HEK293 (cell line): ENCODE results near the gene ACTN4.
A peak's percentile ranks its signal among the peaks of the same experiment; 100 is the strongest.

Source experiments
- EGR2 ChIP-seq: fragments of 450-650 bp; formaldehyde crosslinking; IDR thresholded peaks from 2 replicates; pipeline ENCODE4 v1.5.1; 2016; ENCODE audit warnings: low read depth, missing biosample characterization, missing genetic modification characterization
- ELK4 ChIP-seq: IDR thresholded peaks from 2 replicates; pipeline ENCODE4 v1.6.1; 2011; ENCODE audit warnings: mild to moderate bottlenecking, low read depth, low read length, borderline replicate concordance
- HOXD13 ChIP-seq: sonication (generic); formaldehyde crosslinking; IDR thresholded peaks from 2 replicates; pipeline ENCODE4 v1.8.0; 2022; ENCODE audit warnings: missing genetic modification reagents, borderline replicate concordance
- IKZF3 ChIP-seq: fragments of 450-650 bp; IDR thresholded peaks from 2 replicates; pipeline ENCODE4 v1.5.0; 2018; ENCODE audit warnings: missing biosample characterization, mild to moderate bottlenecking, missing genetic modification characterization, moderate library complexity
- KLF7 ChIP-seq: fragments of 450-650 bp; formaldehyde crosslinking; IDR thresholded peaks from 2 replicates; pipeline ENCODE4 v1.5.1; 2016; ENCODE audit warnings: missing biosample characterization, missing genetic modification characterization, borderline replicate concordance
- KLF9 ChIP-seq: fragments of 450-650 bp; formaldehyde crosslinking; IDR thresholded peaks from 2 replicates; pipeline ENCODE4 v1.5.1; 2016; ENCODE audit warnings: missing biosample characterization, missing genetic modification characterization, low read depth
- PRDM2 ChIP-seq: fragments of 450-650 bp; formaldehyde crosslinking; IDR thresholded peaks from 2 replicates; pipeline ENCODE4 v1.5.1; 2016; ENCODE audit warnings: missing biosample characterization, missing genetic modification characterization, borderline replicate concordance
- RBAK ChIP-seq: fragments of 450-650 bp; formaldehyde crosslinking; IDR thresholded peaks from 2 replicates; pipeline ENCODE4 v1.5.1; 2016; ENCODE audit warnings: missing biosample characterization, missing genetic modification characterization
- ZBTB11 ChIP-seq: fragments of 450-650 bp; formaldehyde crosslinking; conservative IDR thresholded peaks from 2 replicates; pipeline ENCODE4 v1.5.1; 2016; ENCODE audit warnings: low read depth, missing biosample characterization, missing genetic modification characterization
- ZFP37 ChIP-seq: fragments of 450-650 bp; formaldehyde crosslinking; IDR thresholded peaks from 2 replicates; pipeline ENCODE4 v1.5.1; 2016; ENCODE audit warnings: missing biosample characterization, missing genetic modification characterization
- ZNF121 ChIP-seq: fragments of 450-650 bp; formaldehyde crosslinking; IDR thresholded peaks from 2 replicates; pipeline ENCODE4 v1.5.1; 2016; ENCODE audit warnings: missing biosample characterization, missing genetic modification characterization
- ZNF221 ChIP-seq: fragments of 450-650 bp; formaldehyde crosslinking; IDR thresholded peaks from 2 replicates; pipeline ENCODE4 v1.5.1; 2017; ENCODE audit warnings: missing biosample characterization, missing genetic modification characterization, borderline replicate concordance
- ZNF239 ChIP-seq: fragments of 450-650 bp; formaldehyde crosslinking; IDR thresholded peaks from 2 replicates; pipeline ENCODE4 v1.5.1; 2016; ENCODE audit warnings: missing biosample characterization, missing genetic modification characterization
- ZNF362 ChIP-seq: fragments of 450-650 bp; formaldehyde crosslinking; IDR thresholded peaks from 2 replicates; pipeline ENCODE4 v1.5.1; 2016; ENCODE audit warnings: missing biosample characterization, missing genetic modification characterization
- ZNF530 ChIP-seq: fragments of 450-650 bp; formaldehyde crosslinking; IDR thresholded peaks from 2 replicates; pipeline ENCODE4 v1.5.1; 2016; ENCODE audit warnings: low read depth, missing biosample characterization, missing genetic modification characterization
- ZNF549 ChIP-seq: fragments of 450-650 bp; IDR thresholded peaks from 2 replicates; pipeline ENCODE4 v1.5.1; 2018; ENCODE audit warnings: missing biosample characterization, missing genetic modification characterization, mild to moderate bottlenecking, inconsistent platforms, moderate library complexity
- ZNF561 ChIP-seq: fragments of 450-650 bp; IDR thresholded peaks from 2 replicates; pipeline ENCODE4 v1.5.1; 2018; ENCODE audit warnings: missing biosample characterization, missing genetic modification characterization, borderline replicate concordance
- ZNF600 ChIP-seq: fragments of 450-650 bp; formaldehyde crosslinking; IDR thresholded peaks from 2 replicates; pipeline ENCODE4 v1.5.1; 2016; ENCODE audit warnings: missing biosample characterization, missing genetic modification characterization
- ZNF626 ChIP-seq: fragments of 450-650 bp; sonication (Bioruptor Pico); formaldehyde crosslinking; IDR thresholded peaks from 2 replicates; pipeline ENCODE4 v1.5.1; 2018; ENCODE audit warnings: missing biosample characterization, missing genetic modification characterization, inconsistent platforms
- ZNF76 ChIP-seq: fragments of 450-650 bp; formaldehyde crosslinking; IDR thresholded peaks from 2 replicates; pipeline ENCODE4; 2016; ENCODE audit warnings: low read depth, missing biosample characterization, missing genetic modification characterization, borderline replicate concordance
- ZNF777 ChIP-seq: fragments of 450-650 bp; formaldehyde crosslinking; IDR thresholded peaks from 2 replicates; pipeline ENCODE4 v1.5.1; 2017; ENCODE audit warnings: missing biosample characterization, missing genetic modification characterization, borderline replicate concordance
- TF ChIP-seq, protein P1 (sequence below): fragments of 450-650 bp; formaldehyde crosslinking; IDR thresholded peaks from 2 replicates; pipeline ENCODE4 v1.5.1; 2017; ENCODE audit warnings: missing biosample characterization, missing genetic modification characterization
- TF ChIP-seq, protein P2 (sequence below): fragments of 450-650 bp; formaldehyde crosslinking; IDR thresholded peaks from 2 replicates; pipeline ENCODE4 v1.5.1; 2016; ENCODE audit warnings: missing biosample characterization, missing genetic modification characterization

Gene ACTN4

DNA sequence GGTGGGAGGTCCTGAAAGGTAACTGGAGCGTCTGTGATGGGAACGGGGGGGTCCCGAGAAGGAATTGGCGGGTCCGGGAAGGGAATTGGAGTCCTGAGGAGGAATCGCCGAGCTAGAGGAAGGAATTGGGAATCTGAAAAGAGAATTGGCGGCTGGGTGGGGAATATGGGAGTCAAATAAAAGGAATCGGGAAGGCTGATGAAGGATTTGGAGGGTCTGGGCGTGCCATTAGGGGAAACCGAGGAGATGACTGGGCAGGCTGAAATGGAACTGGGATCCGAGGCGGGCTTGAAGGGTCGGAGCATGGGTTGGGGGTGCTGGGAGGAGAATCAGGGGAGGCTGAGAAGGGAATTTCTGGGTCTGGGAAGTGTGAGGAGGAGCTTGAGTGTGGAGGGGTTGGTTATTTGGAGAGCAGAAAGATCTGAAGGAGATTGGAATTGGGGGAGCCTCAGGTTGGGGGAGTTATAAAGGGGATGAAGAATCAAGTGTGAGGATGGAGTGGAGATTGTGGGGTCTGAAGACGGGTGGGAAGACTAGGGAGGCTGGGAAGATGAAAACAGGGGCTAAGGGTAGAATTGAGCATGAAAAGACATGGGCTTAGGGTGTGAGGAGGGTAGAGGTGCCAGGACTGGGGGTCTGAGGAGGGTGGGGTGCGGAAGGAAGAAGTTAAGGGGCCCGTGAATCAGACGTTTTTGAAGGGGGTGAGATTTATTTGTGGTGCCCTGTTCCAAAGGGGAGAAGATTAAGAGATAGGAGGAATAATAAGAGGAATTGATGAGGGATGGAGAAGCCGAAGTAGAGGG, 718 bp downstream of the ACTN4 start (continued):
- no peak for TF ChIP-seq ZNF362 (tag by site-specific recombination)
- no peak for TF ChIP-seq ZNF777
- TF ChIP-seq ZNF561 (tag by site-specific recombination), result no peak
- TF ChIP-seq ZNF530 (tag by site-specific recombination), result no peak
- TF ChIP-seq KLF9 (tag by site-specific recombination), result no peak
- TF ChIP-seq, protein P1, sequence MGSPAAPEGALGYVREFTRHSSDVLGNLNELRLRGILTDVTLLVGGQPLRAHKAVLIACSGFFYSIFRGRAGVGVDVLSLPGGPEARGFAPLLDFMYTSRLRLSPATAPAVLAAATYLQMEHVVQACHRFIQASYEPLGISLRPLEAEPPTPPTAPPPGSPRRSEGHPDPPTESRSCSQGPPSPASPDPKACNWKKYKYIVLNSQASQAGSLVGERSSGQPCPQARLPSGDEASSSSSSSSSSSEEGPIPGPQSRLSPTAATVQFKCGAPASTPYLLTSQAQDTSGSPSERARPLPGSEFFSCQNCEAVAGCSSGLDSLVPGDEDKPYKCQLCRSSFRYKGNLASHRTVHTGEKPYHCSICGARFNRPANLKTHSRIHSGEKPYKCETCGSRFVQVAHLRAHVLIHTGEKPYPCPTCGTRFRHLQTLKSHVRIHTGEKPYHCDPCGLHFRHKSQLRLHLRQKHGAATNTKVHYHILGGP, result no peak
- TF ChIP-seq ZNF600 (tag by site-specific recombination), result peak; percentile 31; the same call in 1 of the 2 replicates
- TF ChIP-seq ELK4, result no peak
- TF ChIP-seq EGR2, result no peak
- TF ChIP-seq KLF7 (tag by site-specific recombination), result no peak
- no peak; the same call in 1 of the 2 replicates for TF ChIP-seq ZNF121
- no peak for TF ChIP-seq ZNF239 (tag by site-specific recombination)
- no peak for TF ChIP-seq ZNF549 (tag by site-specific recombination)
- TF ChIP-seq ZBTB11, result 0 out of 2 replicates have a peak, but pooled peaks have one; percentile 9
- TF ChIP-seq HOXD13 (CRISPR knock-in tag), result no peak
- peak; percentile 64; the same call in 1 of the 2 replicates for TF ChIP-seq RBAK
- TF ChIP-seq ZNF626 (tag by site-specific recombination), result no peak
- TF ChIP-seq PRDM2, result no peak
- TF ChIP-seq, protein P2, sequence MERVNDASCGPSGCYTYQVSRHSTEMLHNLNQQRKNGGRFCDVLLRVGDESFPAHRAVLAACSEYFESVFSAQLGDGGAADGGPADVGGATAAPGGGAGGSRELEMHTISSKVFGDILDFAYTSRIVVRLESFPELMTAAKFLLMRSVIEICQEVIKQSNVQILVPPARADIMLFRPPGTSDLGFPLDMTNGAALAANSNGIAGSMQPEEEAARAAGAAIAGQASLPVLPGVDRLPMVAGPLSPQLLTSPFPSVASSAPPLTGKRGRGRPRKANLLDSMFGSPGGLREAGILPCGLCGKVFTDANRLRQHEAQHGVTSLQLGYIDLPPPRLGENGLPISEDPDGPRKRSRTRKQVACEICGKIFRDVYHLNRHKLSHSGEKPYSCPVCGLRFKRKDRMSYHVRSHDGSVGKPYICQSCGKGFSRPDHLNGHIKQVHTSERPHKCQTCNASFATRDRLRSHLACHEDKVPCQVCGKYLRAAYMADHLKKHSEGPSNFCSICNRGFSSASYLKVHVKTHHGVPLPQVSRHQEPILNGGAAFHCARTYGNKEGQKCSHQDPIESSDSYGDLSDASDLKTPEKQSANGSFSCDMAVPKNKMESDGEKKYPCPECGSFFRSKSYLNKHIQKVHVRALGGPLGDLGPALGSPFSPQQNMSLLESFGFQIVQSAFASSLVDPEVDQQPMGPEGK, result peak; percentile 76
- no peak for TF ChIP-seq ZNF221 (tag by site-specific recombination)
- peak; percentile 63; the same call in 1 of the 2 replicates for TF ChIP-seq IKZF3 (tag by site-specific recombination)
- peak; percentile 85 for TF ChIP-seq ZNF76 (tag by site-specific recombination)
- peak; percentile 24; the same call in 1 of the 2 replicates for TF ChIP-seq ZFP37
